Uterus (tissue), 4 donors: Measurements from ENCODE around the gene RHEBL1. TPM values are rescaled to one million over a fixed set of nuclear protein-coding genes. Genes with fewer than 3 reads are reported as not detected.
A peak's percentile ranks its signal among the peaks of the same experiment; 100 is the strongest.

Experiments used
- DNase-seq, 2 donors: peaks; one replicate each; pipeline ENCODE4 v3.0.0-alpha.2; 2019 to 2020
- H3K27ac ChIP-seq, 2 donors: fragments of 200-600 bp; sonication (generic); 1 replicate in 1 of 2; 2 replicates in 1 of 2; pipeline ENCODE4 v1.5.1; 2016 to 2018
- H3K27me3 ChIP-seq, 2 donors: fragments of 200-600 bp; sonication (generic); one replicate each; pipeline ENCODE4 v1.5.1; 2018 to 2019; ENCODE audit warnings: control low read depth in 1 of 2
- H3K36me3 ChIP-seq, 2 donors: fragments of 200-600 bp; sonication (generic); one replicate each; pipeline ENCODE4 v1.5.1; 2019; ENCODE audit warnings: control low read depth in 1 of 2
- H3K4me1 ChIP-seq, 2 donors: fragments of 200-600 bp; sonication (generic); one replicate each; pipeline ENCODE4 v1.5.1; 2018 to 2019; ENCODE audit warnings: control low read depth in 1 of 2
- H3K4me3 ChIP-seq, 2 donors: fragments of 200-600 bp; sonication (generic); 1 replicate in 1 of 2; 2 replicates in 1 of 2; pipeline ENCODE4 v1.5.1; 2018 to 2019; ENCODE audit warnings: mild to moderate bottlenecking in 1 of 2
- H3K9me3 ChIP-seq, 2 donors: fragments of 200-600 bp; sonication (generic); one replicate each; pipeline ENCODE4 v1.5.1; 2019; ENCODE audit warnings: control low read depth in 1 of 2
- CTCF ChIP-seq, 4 experiments: fragments of 200-600 bp in 2 of 4; fragments of 450-650 bp in 2 of 4; sonication (generic) in 2 of 4; IDR thresholded peaks; one replicate each; pipeline ENCODE4 v1.5.1; 2016 to 2019; ENCODE audit warnings: antibody characterized with exemption in 4 of 4, mild to moderate bottlenecking in 2 of 4, moderate library complexity in 1 of 4
- POLR2A ChIP-seq, 2 donors: fragments of 450-650 bp; IDR thresholded peaks; one replicate each; pipeline ENCODE4 v1.6.1; 2016; ENCODE audit warnings: antibody characterized with exemption in 2 of 2, mild to moderate bottlenecking in 1 of 2, moderate library complexity in 1 of 2
- intact Hi-C: fragments of 100-400 bp; cut with DNase I; formaldehyde crosslinking; loops from one replicate; pipeline ENCODE4 v1.15.1; 2023; ENCODE audit warnings: low total_unique reads
- total RNA-seq, 4 donors: library from RNA; depleted of rRNA in 3 of 4; stranded (reverse); fragments of >200 nt in 3 of 4; gene quantifications; one replicate each; pipeline versions ENCODE4 v1.1.0 to v1.2.4, GENCODE V29; 2014 to 2023
- donor health status: DM: yes; HTN: yes; CAD: no.

The RHEBL1 gene
- under 1 TPM in 1 of 4 donors, not detected in 3; 0.37 TPM for total RNA-seq

- peak; percentile 28 to 34 for TF ChIP-seq POLR2A (IDR thresholded peaks at IDR 0.05)
- peak in 1 of 4 experiments; percentile 30 for TF ChIP-seq CTCF (IDR thresholded peaks at IDR 0.05)
- H3K27me3 ChIP-seq, result no peaks in the 10 kb centered on the region
- H3K36me3 ChIP-seq, result no peaks in the 10 kb centered on the region
- H3K27ac ChIP-seq, result peak within 1 kb of the TSS; percentile 73
- H3K4me3 ChIP-seq, result peak within 1 kb of the TSS; percentile 79 to 81
- H3K9me3 ChIP-seq, result no peaks in the 10 kb centered on the region
- peaks cover 0 to 4% of the 10 kb centered on the region in 2 donors for H3K4me1 ChIP-seq
- peak; percentile 98 for DNase-seq
- intact Hi-C loops, result loop anchor here (10.0 kb wide), 1 partner anchor 55 kb away; no protein-coding TSS in a partner anchor
These were observed at the start of gene RHEBL1 for GRCh38 chr12:49069507-49070346. Gene RHEBL1, minus strand, starts transcription at chr12:49069979. Its CDS starts 194 bp downstream, at chr12:49069785.

- intact Hi-C loops, result no loop called here
- Histone ChIP-seq H3K36me3 (no peaks in the 10 kb centered on the region), H3K4me1 (peaks cover 14 to 15% of the 10 kb centered on the region in 2 donors), H3K4me3 (peak overlapping the region; percentile 31 to 90), H3K9me3 (no peaks in the 10 kb centered on the region), H3K27ac (peak overlapping the region; percentile 94 to 96), H3K27me3 (no peaks in the 10 kb centered on the region)
- DNase-seq, result no peak
- TF ChIP-seq CTCF (IDR thresholded peaks at IDR 0.05) (no peak), POLR2A (IDR thresholded peaks at IDR 0.05) (no peak)
These were observed 41.4 kb upstream of the RHEBL1 start for GRCh38 chr12:49111206-49111605.

GRCh38 chr12:49110464-49111155 is 40.8 kb upstream of the RHEBL1 start, which contains the start of gene LMBR1L:
Gene LMBR1L, minus strand, starts transcription at chr12:49110847. Its CDS starts 292 bp downstream, at chr12:49110555.
- H3K27ac ChIP-seq, result peak within 1 kb of the TSS; percentile 94 to 96
- intact Hi-C loops, result no loop called here
- peaks cover 14 to 15% of the 10 kb centered on the region in 2 donors for H3K4me1 ChIP-seq
- DNase-seq, result peak; percentile 97 to 99
- H3K36me3 ChIP-seq, result no peaks in the 10 kb centered on the region
- H3K4me3 ChIP-seq, result peak within 1 kb of the TSS; percentile 79 to 90
- H3K9me3 ChIP-seq, result no peaks in the 10 kb centered on the region
- H3K27me3 ChIP-seq, result no peaks in the 10 kb centered on the region
- TF ChIP-seq CTCF (IDR thresholded peaks at IDR 0.05) (peak; percentile 30 to 81 (median 62)), POLR2A (IDR thresholded peaks at IDR 0.05) (peak; percentile 81 to 98)

- H3K27ac ChIP-seq, result peak overlapping the region; percentile 94 to 96
- no peaks in the 10 kb centered on the region for H3K27me3 ChIP-seq
- no peaks in the 10 kb centered on the region for H3K36me3 ChIP-seq
- intact Hi-C loops, result no loop called here
- TF ChIP-seq POLR2A (IDR thresholded peaks at IDR 0.05) (no peak), CTCF (IDR thresholded peaks at IDR 0.05) (no peak)
- DNase-seq, result peak; percentile 27 to 41
- H3K9me3 ChIP-seq, result no peaks in the 10 kb centered on the region
- H3K4me1 ChIP-seq, result peaks cover 14 to 15% of the 10 kb centered on the region in 2 donors
- peak overlapping the region; percentile 79 to 90 for H3K4me3 ChIP-seq
These were observed 40.1 kb upstream of the RHEBL1 start for GRCh38 chr12:49109641-49110463.
